IMR-90 (cell line): ENCODE measurements around the gene ADARB2. TPM values are rescaled to one million over a fixed set of nuclear protein-coding genes. Genes with fewer than 3 reads are reported as not detected.

Experiments
- ATAC-seq: fragments of 200-7000 bp; cut with Tn5 transposase; 2 replicates; pipeline ENCODE4 v1.9.1; 2020; ENCODE audit warnings: low read depth, mild to moderate bottlenecking, moderate library complexity
- BruUV-seq: library from RNA; stranded (reverse); fragments of 400-500 nt; replicated peaks from 2 replicates; lab custom pipeline; 2021; lab: Mats Ljungman, UMichigan
- CTCF ChIA-PET: fragments of 300-600 bp; formaldehyde crosslinking; extraction: SDS; loops from one replicate; lab custom pipeline; 2021; ENCODE audit warnings: antibody characterized with exemption; lab: Yijun Ruan, JAX
- POLR2A ChIA-PET: fragments of 300-600 bp; sonication (Branson Sonifier 250); formaldehyde crosslinking; loops from one replicate; lab custom pipeline; 2022; ENCODE audit warnings: antibody characterized with exemption; ENCODE audit not compliant: unreplicated experiment; lab: Charles Lee
- DNase-seq: peaks from one replicate; pipeline ENCODE4 v3.0.0; 2013
- H2AFZ ChIP-seq: replicated peaks from 2 replicates; pipeline ENCODE3; 2013; ENCODE audit warnings: low read length, mild to moderate bottlenecking; ENCODE audit not compliant: poor library complexity
- H2AK5ac ChIP-seq: 2 replicates; pipeline ENCODE4 v1.6.1; 2013; ENCODE audit warnings: low read depth, low read length, inconsistent platforms
- H2AK9ac ChIP-seq: replicated peaks from 2 replicates; pipeline ENCODE3; 2013; ENCODE audit warnings: mild to moderate bottlenecking, low read depth, low read length, moderate library complexity; ENCODE audit not compliant: poor library complexity
- H2BK120ac ChIP-seq: 2 replicates; pipeline ENCODE4 v1.6.1; 2013; ENCODE audit warnings: low read depth, low read length, inconsistent platforms
- H2BK15ac ChIP-seq: 3 replicates; pipeline ENCODE4 v1.6.1; 2013; ENCODE audit warnings: low read depth, low read length, inconsistent platforms
- H2BK20ac ChIP-seq: 2 replicates; pipeline ENCODE4 v1.6.1; 2013; ENCODE audit warnings: low read depth, mild to moderate bottlenecking, inconsistent platforms, low read length, moderate library complexity
- H2BK5ac ChIP-seq: 2 replicates; pipeline ENCODE4 v1.6.1; 2013; ENCODE audit warnings: mild to moderate bottlenecking, low read depth, low read length, inconsistent platforms; ENCODE audit not compliant: poor library complexity, severe bottlenecking
- H3K14ac ChIP-seq: replicated peaks from 2 replicates; pipeline ENCODE4 v1.6.1; 2013; ENCODE audit warnings: low read depth, low read length, inconsistent platforms
- H3K18ac ChIP-seq: 2 replicates; pipeline ENCODE4 v1.6.1; 2013; ENCODE audit warnings: low read depth, low read length, control low read depth
- H3K23ac ChIP-seq: 2 replicates; pipeline ENCODE4 v1.6.1; 2013; ENCODE audit warnings: low read depth, low read length, inconsistent platforms
- H3K27ac ChIP-seq: 2 replicates; pipeline ENCODE4 v1.5.1; 2013; ENCODE audit warnings: mild to moderate bottlenecking, control low read depth, low read length; ENCODE audit not compliant: insufficient read depth
- H3K27me3 ChIP-seq: 2 replicates; pipeline ENCODE4 v1.6.1; 2013; ENCODE audit warnings: low read length; ENCODE audit not compliant: control insufficient read depth, insufficient read depth
- H3K36me3 ChIP-seq: 2 replicates; pipeline ENCODE4 v1.6.1; 2013; ENCODE audit warnings: low read length, mixed read lengths; ENCODE audit not compliant: control insufficient read depth, insufficient read depth
- H3K4ac ChIP-seq: 2 replicates; pipeline ENCODE4 v1.6.1; 2013; ENCODE audit warnings: low read depth, low read length, inconsistent platforms
- H3K4me1 ChIP-seq: 2 replicates; pipeline ENCODE4 v1.6.1; 2013; ENCODE audit warnings: low read length, mixed read lengths; ENCODE audit not compliant: control insufficient read depth, insufficient read depth
- H3K4me2 ChIP-seq: 2 replicates; pipeline ENCODE4 v1.6.1; 2013; ENCODE audit warnings: low read depth, mild to moderate bottlenecking, control low read depth, low read length, moderate library complexity
- H3K4me3 ChIP-seq: 2 replicates; pipeline ENCODE4 v1.5.1; 2013; ENCODE audit warnings: low read depth, mild to moderate bottlenecking, control low read depth, low read length, moderate library complexity; ENCODE audit not compliant: insufficient read depth
- H3K56ac ChIP-seq: 2 replicates; pipeline ENCODE4 v1.6.1; 2013; ENCODE audit warnings: low read length, inconsistent platforms; ENCODE audit not compliant: insufficient read depth; ENCODE audit errors: extremely low read depth
- H3K79me1 ChIP-seq, 2 experiments: 2 replicates each; pipeline ENCODE4 v1.6.1; 2013; ENCODE audit warnings: low read length in 2 of 2, inconsistent platforms in 1 of 2, low read depth in 1 of 2
- H3K9ac ChIP-seq: 2 replicates; pipeline ENCODE4 v1.6.1; 2013; ENCODE audit warnings: low read depth, low read length, control low read depth
- H3K9me1 ChIP-seq: 2 replicates; pipeline ENCODE4 v1.6.1; 2013; ENCODE audit warnings: low read length, inconsistent platforms; ENCODE audit not compliant: insufficient read depth
- H3K9me3 ChIP-seq: 2 replicates; pipeline ENCODE4 v1.6.1; 2013; ENCODE audit warnings: low read length; ENCODE audit not compliant: control insufficient read depth, insufficient read depth
- H4K20me1 ChIP-seq: 2 replicates; pipeline ENCODE4 v1.6.1; 2013; ENCODE audit warnings: low read length, inconsistent platforms; ENCODE audit not compliant: insufficient read depth
- H4K5ac ChIP-seq: 2 replicates; pipeline ENCODE4 v1.6.1; 2013; ENCODE audit warnings: mild to moderate bottlenecking, low read depth, low read length, control low read depth
- H4K8ac ChIP-seq, 2 experiments: 2 replicates each; pipeline ENCODE4 v1.6.1; 2013; ENCODE audit warnings: low read depth in 2 of 2, low read length in 2 of 2, control low read depth in 1 of 2, inconsistent platforms in 1 of 2
- H4K91ac ChIP-seq: 2 replicates; pipeline ENCODE4 v1.6.1; 2013; ENCODE audit warnings: low read depth, low read length, inconsistent platforms; ENCODE audit not compliant: insufficient read depth
- CEBPB ChIP-seq: IDR thresholded peaks from 2 replicates; pipeline ENCODE4 v1.6.1; 2012; ENCODE audit warnings: low read depth, low read length, improper control_type of control experiment
- FOS ChIP-seq: fragments of 150-350 bp; IDR thresholded peaks from 2 replicates; pipeline ENCODE4 v1.6.1; 2016; ENCODE audit warnings: low read depth, low read length
- MAFK ChIP-seq: IDR thresholded peaks from 2 replicates; pipeline ENCODE4 v1.6.1; 2012; ENCODE audit warnings: low read depth, low read length, improper control_type of control experiment
- NFE2L2 ChIP-seq: fragments of 150-350 bp; IDR thresholded peaks from 2 replicates; pipeline ENCODE4 v1.6.1; 2016; ENCODE audit warnings: low read depth, mild to moderate bottlenecking, low read length
- RAD21 ChIP-seq: IDR thresholded peaks from 2 replicates; pipeline ENCODE4 v1.6.1; 2012; ENCODE audit warnings: low read length, improper control_type of control experiment
- RCOR1 ChIP-seq: IDR thresholded peaks from 2 replicates; pipeline ENCODE4 v1.6.1; 2012; ENCODE audit warnings: mild to moderate bottlenecking, low read length, improper control_type of control experiment; ENCODE audit not compliant: insufficient replicate concordance
- RFX5 ChIP-seq: IDR thresholded peaks from 2 replicates; pipeline ENCODE4 v1.8.0; 2012; ENCODE audit warnings: low read depth, mild to moderate bottlenecking, low read length, moderate library complexity
- SMC3 ChIP-seq: fragments of 150-350 bp; IDR thresholded peaks from 2 replicates; pipeline ENCODE4 v1.6.1; 2016; ENCODE audit warnings: low read depth, mild to moderate bottlenecking, antibody characterized with exemption, low read length, moderate library complexity
- WGBS, 2 experiments: methylation state at CpG; one replicate each; pipeline versions ENCODE4 v1.1.5 to v1.1.7; 2013; ENCODE audit warnings: missing lambda C conversion rate in 2 of 2; ENCODE audit not compliant: insufficient read length in 1 of 2; ENCODE audit errors: extremely low coverage in 2 of 2; 5-methylcytosine and 5-hydroxymethylcytosine counted together
- dilution Hi-C: fragments of 300-500 bp; cut with HindIII; formaldehyde crosslinking; loops from one replicate; pipeline ENCODE4 v1.14.3; 2018; ENCODE audit warnings: low sequenced_read_pairs; ENCODE audit not compliant: unreplicated experiment
- in situ Hi-C: fragments of 300-500 bp; cut with MboI; formaldehyde crosslinking; loops from 3 replicates; pipeline ENCODE4 v1.14.3; 2019; ENCODE audit warnings: low sequenced_read_pairs, inconsistent platforms, mixed read lengths
- intact Hi-C: fragments of 100-400 bp; cut with micrococcal nuclease; formaldehyde crosslinking; loops from 2 replicates; pipeline ENCODE4 v1.10.0; 2022
- polyA plus RNA-seq, 3 experiments: library from polyadenylated mRNA; depleted of rRNA; stranded (reverse); fragments of >200 nt; gene quantifications; 2 replicates each; pipeline ENCODE4 v1.2.3, GENCODE V29; 2012; ENCODE audit warnings: low replicate concordance in 1 of 3
- total RNA-seq: library from RNA; depleted of rRNA; stranded (reverse); fragments of >200 nt; gene quantifications from 2 replicates; pipeline ENCODE4 v1.2.3, GENCODE V29; 2012
- TF ChIP-seq, protein P1 (sequence below): conservative IDR thresholded peaks from 2 replicates; pipeline ENCODE4 v1.5.1; 2012; ENCODE audit warnings: mild to moderate bottlenecking, low read depth, low read length, improper control_type of control experiment

Gene ADARB2
- total and polyA plus RNA-seq, 2 of the 4 experiments (the other 2 are of a cell fraction), result not detected

GRCh38 chr10:1687190-1687589, 50.1 kb downstream of the ADARB2 start:
- Histone ChIP-seq H3K36me3 (no peaks in the 10 kb centered on the region), H2AK5ac (no peak overlapping the region), H3K18ac (no peak overlapping the region), H3K56ac (no peak overlapping the region), H2AFZ (no peak overlapping the region), H3K9ac (no peak overlapping the region), H3K9me1 (no peaks in the 10 kb centered on the region), H3K79me1 (no peaks in the 10 kb centered on the region), H3K4me1 (no peaks in the 10 kb centered on the region), H3K23ac (no peak overlapping the region), H4K20me1 (no peaks in the 10 kb centered on the region), H3K14ac (no peak overlapping the region), H2BK15ac (no peak overlapping the region), H3K27ac (no peak overlapping the region), H3K27me3 (no peaks in the 10 kb centered on the region), H4K8ac (no peak overlapping the region), H4K91ac (no peak overlapping the region), H3K9me3 (peaks cover 45% of the 10 kb centered on the region), H4K5ac (no peak overlapping the region), H2AK9ac (no peak overlapping the region), H2BK20ac (no peak overlapping the region), H2BK5ac (no peak overlapping the region), H3K4ac (no peak overlapping the region), H2BK120ac (no peak overlapping the region), H3K4me3 (no peak overlapping the region), H3K4me2 (no peak overlapping the region)
- intact Hi-C loops (no loop called here), in situ Hi-C loops (no loop called here), dilution Hi-C loops (no loop called here)
- TF ChIP-seq RCOR1 (no peak), FOS (no peak), NFE2L2 (no peak), SMC3 (no peak), RAD21 (no peak), MAFK (no peak), RFX5 (no peak), CEBPB (no peak)
- TF ChIP-seq, protein P1, sequence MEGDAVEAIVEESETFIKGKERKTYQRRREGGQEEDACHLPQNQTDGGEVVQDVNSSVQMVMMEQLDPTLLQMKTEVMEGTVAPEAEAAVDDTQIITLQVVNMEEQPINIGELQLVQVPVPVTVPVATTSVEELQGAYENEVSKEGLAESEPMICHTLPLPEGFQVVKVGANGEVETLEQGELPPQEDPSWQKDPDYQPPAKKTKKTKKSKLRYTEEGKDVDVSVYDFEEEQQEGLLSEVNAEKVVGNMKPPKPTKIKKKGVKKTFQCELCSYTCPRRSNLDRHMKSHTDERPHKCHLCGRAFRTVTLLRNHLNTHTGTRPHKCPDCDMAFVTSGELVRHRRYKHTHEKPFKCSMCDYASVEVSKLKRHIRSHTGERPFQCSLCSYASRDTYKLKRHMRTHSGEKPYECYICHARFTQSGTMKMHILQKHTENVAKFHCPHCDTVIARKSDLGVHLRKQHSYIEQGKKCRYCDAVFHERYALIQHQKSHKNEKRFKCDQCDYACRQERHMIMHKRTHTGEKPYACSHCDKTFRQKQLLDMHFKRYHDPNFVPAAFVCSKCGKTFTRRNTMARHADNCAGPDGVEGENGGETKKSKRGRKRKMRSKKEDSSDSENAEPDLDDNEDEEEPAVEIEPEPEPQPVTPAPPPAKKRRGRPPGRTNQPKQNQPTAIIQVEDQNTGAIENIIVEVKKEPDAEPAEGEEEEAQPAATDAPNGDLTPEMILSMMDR, result no peak
- POLR2A ChIA-PET, result no interaction called here
- DNase-seq, result no peak
- CTCF ChIA-PET, result no interaction called here
- WGBS, 2 experiments, result no CpG with 5 or more reads among the region's 5 CpGs
- BruUV-seq, result no TSS peak
- ATAC-seq, result no peak
